GM12878 (cell line): ENCODE results near the gene ENDOD1. TPM values are rescaled to one million over a fixed set of nuclear protein-coding genes. Genes with fewer than 3 reads are reported as not detected.

ENCODE experiments used
- BCL11A ChIP-seq: IDR thresholded peaks from 2 replicates; pipeline ENCODE4 v1.6.1; 2011; ENCODE audit warnings: low read depth, low read length
- CBX5 ChIP-seq: sonication (generic); IDR thresholded peaks from 2 replicates; pipeline ENCODE4 v1.6.1; 2016; ENCODE audit warnings: low read depth, moderate library complexity, mild to moderate bottlenecking, inconsistent platforms
- CHD1 ChIP-seq: IDR thresholded peaks from 2 replicates; pipeline ENCODE4 v1.6.1; 2012; ENCODE audit warnings: low read depth, low read length, improper control_type of control experiment
- CHD2 ChIP-seq: IDR thresholded peaks from 2 replicates; pipeline ENCODE4 v1.6.1; 2011; ENCODE audit warnings: low read depth, low read length, improper control_type of control experiment, borderline replicate concordance
- NBN ChIP-seq: fragments of 450-650 bp; IDR thresholded peaks from 2 replicates; pipeline ENCODE4 v1.6.1; 2016
- SP1 ChIP-seq: IDR thresholded peaks from one replicate; pipeline ENCODE4 v1.6.1; 2011; ENCODE audit warnings: low read depth, low read length
- YY1 ChIP-seq: IDR thresholded peaks from 2 replicates; pipeline ENCODE4 v1.6.1; 2011; ENCODE audit warnings: low read depth, mild to moderate bottlenecking, low read length
- ZSCAN29 ChIP-seq: fragments of 450-650 bp; IDR thresholded peaks from 2 replicates; pipeline ENCODE4 v1.6.1; 2017; ENCODE audit warnings: mild to moderate bottlenecking, moderate library complexity
- polyA plus RNA-seq, 11 experiments: library from polyadenylated mRNA; depleted of rRNA in 4 of 11; unstranded in 6 of 11; stranded (reverse) in 5 of 11; fragments of >200 nt; fragmentation: Nextera tagmentation in 4 of 11; fragmentation: Illumina TruSeq in 1 of 11; extraction: Ambion mirVana in 4 of 11; extraction: Trizol in 1 of 11; gene quantifications; 1 replicate in 1 of 11; 2 replicates in 10 of 11; pipeline versions ENCODE4 v1.2.1 to v1.2.3, GENCODE V29; 2011 to 2016; ENCODE audit warnings: inconsistent platforms in 2 of 11, missing spikeins in 2 of 11, low read depth in 1 of 11
- total RNA-seq, 4 experiments: library from RNA; depleted of rRNA in 3 of 4; stranded (reverse); fragments of >200 nt in 3 of 4; fragmentation: Illumina TruSeq in 1 of 4; extraction: Trizol in 1 of 4; gene quantifications; 2 replicates each; pipeline versions ENCODE4 v1.2.1 to v1.2.3, GENCODE V29; 2013 to 2021
- TF ChIP-seq, protein P1 (sequence below): IDR thresholded peaks from 2 replicates; pipeline ENCODE4 v1.6.1; 2011; ENCODE audit warnings: borderline replicate concordance, low read depth, mild to moderate bottlenecking, moderate library complexity, low read length; ENCODE audit not compliant: insufficient read depth, poor library complexity, severe bottlenecking
- TF ChIP-seq, protein P2 (sequence below): fragments of 450-650 bp; IDR thresholded peaks from 2 replicates; pipeline ENCODE4 v1.6.1; 2017; ENCODE audit warnings: low read depth, mild to moderate bottlenecking, moderate library complexity
- TF ChIP-seq, protein P3 (sequence below): fragments of 450-650 bp; IDR thresholded peaks from 2 replicates; pipeline ENCODE4 v1.6.1; 2016; ENCODE audit warnings: mild to moderate bottlenecking, moderate library complexity, borderline replicate concordance
- TF ChIP-seq, protein P4 (sequence below): IDR thresholded peaks from 2 replicates; pipeline ENCODE4 v1.6.1; 2011; ENCODE audit warnings: low read depth, low read length, improper control_type of control experiment, borderline replicate concordance

ENDOD1 gene
- total and polyA plus RNA-seq, 10 of the 15 experiments (the other 5 are each of a cell fraction or from before 2014, with no cell fraction given) = 6.0 to 30.0 (median 12.1) TPM

DNA sequence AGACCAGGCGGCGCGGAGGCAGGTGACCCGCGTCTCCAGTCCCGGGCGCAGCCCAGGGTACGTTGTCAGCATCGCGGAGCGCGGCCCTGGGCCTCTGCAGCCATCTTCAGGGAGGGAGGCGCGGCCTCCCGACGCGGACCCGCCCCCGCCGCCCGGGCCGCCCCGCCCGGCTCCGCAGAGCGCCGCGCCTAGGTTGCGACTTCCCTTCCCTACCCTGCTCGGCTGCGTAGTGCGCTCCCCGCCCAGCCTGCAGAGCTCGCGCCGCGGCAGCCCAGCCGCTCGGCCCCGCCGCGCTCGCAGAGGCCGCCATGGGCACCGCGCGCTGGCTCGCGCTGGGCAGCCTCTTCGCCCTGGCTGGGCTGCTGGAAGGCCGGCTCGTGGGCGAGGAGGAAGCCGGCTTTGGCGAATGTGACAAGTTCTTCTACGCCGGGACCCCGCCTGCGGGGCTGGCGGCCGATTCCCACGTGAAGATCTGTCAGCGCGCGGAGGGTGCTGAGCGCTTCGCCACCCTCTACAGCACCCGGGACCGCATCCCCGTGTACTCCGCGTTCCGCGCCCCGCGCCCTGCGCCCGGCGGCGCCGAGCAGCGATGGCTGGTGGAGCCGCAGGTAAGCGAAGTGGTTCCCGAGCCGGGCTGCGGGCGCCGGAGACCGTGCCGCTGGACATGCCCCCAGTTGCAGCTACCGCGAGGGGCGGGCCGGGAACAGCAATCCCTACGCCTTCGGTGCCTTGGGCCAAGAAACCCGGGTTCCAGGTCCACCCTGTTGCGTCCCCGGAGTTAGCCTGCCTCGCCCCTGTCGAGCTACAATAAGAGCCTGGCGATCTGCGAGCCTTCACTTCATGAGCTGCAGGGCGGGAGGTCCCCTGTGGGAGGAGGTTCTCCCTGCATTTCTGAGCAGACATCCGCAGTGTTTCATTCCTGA is at the start of gene ENDOD1 (continued):
- TF ChIP-seq, protein P1, sequence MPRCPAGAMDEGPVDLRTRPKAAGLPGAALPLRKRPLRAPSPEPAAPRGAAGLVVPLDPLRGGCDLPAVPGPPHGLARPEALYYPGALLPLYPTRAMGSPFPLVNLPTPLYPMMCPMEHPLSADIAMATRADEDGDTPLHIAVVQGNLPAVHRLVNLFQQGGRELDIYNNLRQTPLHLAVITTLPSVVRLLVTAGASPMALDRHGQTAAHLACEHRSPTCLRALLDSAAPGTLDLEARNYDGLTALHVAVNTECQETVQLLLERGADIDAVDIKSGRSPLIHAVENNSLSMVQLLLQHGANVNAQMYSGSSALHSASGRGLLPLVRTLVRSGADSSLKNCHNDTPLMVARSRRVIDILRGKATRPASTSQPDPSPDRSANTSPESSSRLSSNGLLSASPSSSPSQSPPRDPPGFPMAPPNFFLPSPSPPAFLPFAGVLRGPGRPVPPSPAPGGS = no peak
- TF ChIP-seq CBX5 = no peak
- TF ChIP-seq, protein P2, sequence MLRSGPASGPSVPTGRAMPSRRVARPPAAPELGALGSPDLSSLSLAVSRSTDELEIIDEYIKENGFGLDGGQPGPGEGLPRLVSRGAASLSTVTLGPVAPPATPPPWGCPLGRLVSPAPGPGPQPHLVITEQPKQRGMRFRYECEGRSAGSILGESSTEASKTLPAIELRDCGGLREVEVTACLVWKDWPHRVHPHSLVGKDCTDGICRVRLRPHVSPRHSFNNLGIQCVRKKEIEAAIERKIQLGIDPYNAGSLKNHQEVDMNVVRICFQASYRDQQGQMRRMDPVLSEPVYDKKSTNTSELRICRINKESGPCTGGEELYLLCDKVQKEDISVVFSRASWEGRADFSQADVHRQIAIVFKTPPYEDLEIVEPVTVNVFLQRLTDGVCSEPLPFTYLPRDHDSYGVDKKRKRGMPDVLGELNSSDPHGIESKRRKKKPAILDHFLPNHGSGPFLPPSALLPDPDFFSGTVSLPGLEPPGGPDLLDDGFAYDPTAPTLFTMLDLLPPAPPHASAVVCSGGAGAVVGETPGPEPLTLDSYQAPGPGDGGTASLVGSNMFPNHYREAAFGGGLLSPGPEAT = no peak
- TF ChIP-seq, protein P3, sequence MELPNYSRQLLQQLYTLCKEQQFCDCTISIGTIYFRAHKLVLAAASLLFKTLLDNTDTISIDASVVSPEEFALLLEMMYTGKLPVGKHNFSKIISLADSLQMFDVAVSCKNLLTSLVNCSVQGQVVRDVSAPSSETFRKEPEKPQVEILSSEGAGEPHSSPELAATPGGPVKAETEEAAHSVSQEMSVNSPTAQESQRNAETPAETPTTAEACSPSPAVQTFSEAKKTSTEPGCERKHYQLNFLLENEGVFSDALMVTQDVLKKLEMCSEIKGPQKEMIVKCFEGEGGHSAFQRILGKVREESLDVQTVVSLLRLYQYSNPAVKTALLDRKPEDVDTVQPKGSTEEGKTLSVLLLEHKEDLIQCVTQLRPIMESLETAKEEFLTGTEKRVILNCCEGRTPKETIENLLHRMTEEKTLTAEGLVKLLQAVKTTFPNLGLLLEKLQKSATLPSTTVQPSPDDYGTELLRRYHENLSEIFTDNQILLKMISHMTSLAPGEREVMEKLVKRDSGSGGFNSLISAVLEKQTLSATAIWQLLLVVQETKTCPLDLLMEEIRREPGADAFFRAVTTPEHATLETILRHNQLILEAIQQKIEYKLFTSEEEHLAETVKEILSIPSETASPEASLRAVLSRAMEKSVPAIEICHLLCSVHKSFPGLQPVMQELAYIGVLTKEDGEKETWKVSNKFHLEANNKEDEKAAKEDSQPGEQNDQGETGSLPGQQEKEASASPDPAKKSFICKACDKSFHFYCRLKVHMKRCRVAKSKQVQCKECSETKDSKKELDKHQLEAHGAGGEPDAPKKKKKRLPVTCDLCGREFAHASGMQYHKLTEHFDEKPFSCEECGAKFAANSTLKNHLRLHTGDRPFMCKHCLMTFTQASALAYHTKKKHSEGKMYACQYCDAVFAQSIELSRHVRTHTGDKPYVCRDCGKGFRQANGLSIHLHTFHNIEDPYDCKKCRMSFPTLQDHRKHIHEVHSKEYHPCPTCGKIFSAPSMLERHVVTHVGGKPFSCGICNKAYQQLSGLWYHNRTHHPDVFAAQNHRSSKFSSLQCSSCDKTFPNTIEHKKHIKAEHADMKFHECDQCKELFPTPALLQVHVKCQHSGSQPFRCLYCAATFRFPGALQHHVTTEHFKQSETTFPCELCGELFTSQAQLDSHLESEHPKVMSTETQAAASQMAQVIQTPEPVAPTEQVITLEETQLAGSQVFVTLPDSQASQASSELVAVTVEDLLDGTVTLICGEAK = no peak
- TF ChIP-seq YY1 = peak; percentile 92
- TF ChIP-seq, protein P4, sequence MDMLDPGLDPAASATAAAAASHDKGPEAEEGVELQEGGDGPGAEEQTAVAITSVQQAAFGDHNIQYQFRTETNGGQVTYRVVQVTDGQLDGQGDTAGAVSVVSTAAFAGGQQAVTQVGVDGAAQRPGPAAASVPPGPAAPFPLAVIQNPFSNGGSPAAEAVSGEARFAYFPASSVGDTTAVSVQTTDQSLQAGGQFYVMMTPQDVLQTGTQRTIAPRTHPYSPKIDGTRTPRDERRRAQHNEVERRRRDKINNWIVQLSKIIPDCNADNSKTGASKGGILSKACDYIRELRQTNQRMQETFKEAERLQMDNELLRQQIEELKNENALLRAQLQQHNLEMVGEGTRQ = no peak
- no peak for TF ChIP-seq BCL11A
- TF ChIP-seq SP1 = no peak
- TF ChIP-seq CHD2 = no peak; the same call in 1 of the 2 replicates
- TF ChIP-seq ZSCAN29 = peak; percentile 66; the same call in 1 of the 2 replicates
- no peak for TF ChIP-seq NBN
- TF ChIP-seq CHD1 = no peak
